Thoracic aorta (tissue), 2 donors: ENCODE measurements around the gene MLPH. TPM values are rescaled to one million over a fixed set of nuclear protein-coding genes. Genes with fewer than 3 reads are reported as not detected.

ENCODE experiments used
- ATAC-seq: fragments of 150-250 bp; one replicate; pipeline ENCODE4 v1.8.0; 2017; ENCODE audit warnings: low read depth; ENCODE audit not compliant: insufficient number of reproducible peaks, low FRiP score
- DNase-seq: peaks from one replicate; pipeline ENCODE4 v3.0.0-alpha.2; 2020; ENCODE audit warnings: low spot score
- H3K27ac ChIP-seq, 2 donors: fragments of 200-600 bp; sonication (generic); 1 replicate in 1 of 2; 2 replicates in 1 of 2; pipeline ENCODE4 v1.5.1; 2016; ENCODE audit warnings: mild to moderate bottlenecking in 2 of 2, moderate library complexity in 2 of 2
- H3K27me3 ChIP-seq: fragments of 200-600 bp; sonication (generic); replicated peaks from 2 replicates; pipeline ENCODE4 v1.6.0; 2016; ENCODE audit warnings: mild to moderate bottlenecking; ENCODE audit not compliant: insufficient read depth
- H3K36me3 ChIP-seq: fragments of 200-600 bp; sonication (generic); one replicate; pipeline ENCODE4 v1.5.1; 2016
- H3K4me1 ChIP-seq, 2 donors: fragments of 200-600 bp; sonication (generic); 1 replicate in 1 of 2; 2 replicates in 1 of 2; pipeline versions ENCODE4 v1.5.1 to v1.6.0; 2016; ENCODE audit warnings: low read depth in 2 of 2, mild to moderate bottlenecking in 1 of 2; ENCODE audit not compliant: control insufficient read depth in 1 of 2
- H3K4me3 ChIP-seq: fragments of 200-600 bp; sonication (generic); 2 replicates; pipeline ENCODE4 v1.5.1; 2016; ENCODE audit warnings: mild to moderate bottlenecking
- H3K9me3 ChIP-seq: fragments of 200-600 bp; sonication (generic); 2 replicates; pipeline ENCODE4 v1.5.1; 2016
- CTCF ChIP-seq: fragments of 200-600 bp; sonication (generic); IDR thresholded peaks from one replicate; pipeline ENCODE4 v1.5.1; 2019; ENCODE audit warnings: antibody characterized with exemption
- total RNA-seq, 2 donors: library from RNA; depleted of rRNA; stranded (reverse); fragments of >200 nt; gene quantifications; one replicate each; pipeline versions ENCODE4 v1.1.0 to v1.2.3, GENCODE V29; 2016

Gene MLPH
- total RNA-seq, 2 donors from 2014 or later = 2.0 to 7.4 TPM

- DNase-seq (no peak), ATAC-seq (no peak)
- Histone ChIP-seq H3K4me3 (no peak overlapping the region), H3K4me1 (peaks cover 13 to 30% of the 10 kb centered on the region in 2 donors), H3K27ac (peak overlapping the region in 1 of 2 donors; percentile 49), H3K9me3 (no peaks in the 10 kb centered on the region), H3K36me3 (no peaks in the 10 kb centered on the region), H3K27me3 (no peaks in the 10 kb centered on the region)
- no peak for TF ChIP-seq CTCF
These were observed 117.3 kb downstream of the MLPH start for GRCh38 chr2:237604391-237604790.

Other genes starting within 250 kb of the MLPH start
- gene COL6A3, start 73.1 kb upstream of the MLPH start, total RNA-seq = 100 to 1,000 TPM; 118 to 155 TPM
- not detected for gene PRLH, start 79.3 kb downstream of the MLPH start, total RNA-seq
- 1 to 10 TPM; 6.4 to 6.5 TPM for gene RAB17, start 103.5 kb downstream of the MLPH start, total RNA-seq
- 100 to 1,000 TPM; 196 to 244 TPM for gene LRRFIP1, start 140.3 kb downstream of the MLPH start, total RNA-seq